HuH-7.5 (cell line): ENCODE data around the gene RBMX.

Source experiments
- DNase-seq: peaks from one replicate; pipeline ENCODE4 v3.0.0; 2011; ENCODE audit warnings: low spot score

The RBMX gene

DNA sequence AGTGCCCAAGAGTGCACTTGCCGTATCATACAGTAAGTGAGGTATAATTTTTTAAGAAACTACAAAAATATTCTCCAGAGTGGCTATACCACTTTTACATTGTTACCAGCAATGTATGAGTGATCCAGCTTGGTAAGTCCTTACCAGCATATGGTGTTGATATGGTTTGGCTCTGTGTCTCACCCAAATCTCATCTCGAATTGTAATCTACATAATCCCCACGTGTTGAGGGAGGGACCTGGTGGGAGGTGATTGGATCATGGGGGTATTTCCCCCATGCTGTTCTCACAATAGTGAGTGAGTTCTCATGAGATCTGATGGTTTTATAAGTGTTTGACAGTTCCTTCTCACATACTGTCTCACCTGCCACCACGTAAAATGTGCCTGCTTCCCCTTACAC is 44.8 kb downstream of the RBMX start:
- DNase-seq: no peak

DNA sequence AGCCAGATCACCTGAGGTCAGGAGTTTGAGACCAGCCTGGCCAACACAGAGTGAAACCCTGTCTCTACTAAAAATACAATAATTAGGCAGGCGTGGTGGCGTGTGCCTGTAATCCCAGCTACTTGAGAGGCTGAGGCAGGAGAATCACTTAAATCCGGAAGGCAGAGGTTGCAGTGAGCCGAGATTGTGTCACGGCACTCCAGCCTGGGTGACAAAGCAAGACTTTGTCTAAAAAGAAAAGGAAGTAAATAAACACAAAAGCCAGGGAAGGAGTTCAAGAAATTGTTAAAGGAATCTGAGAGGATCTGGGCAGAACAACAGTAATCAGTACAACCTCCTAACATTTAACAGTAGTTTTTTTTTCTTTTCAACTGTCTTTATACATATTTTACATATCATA is 51.1 kb downstream of the RBMX start:
- no peak for DNase-seq

DNA sequence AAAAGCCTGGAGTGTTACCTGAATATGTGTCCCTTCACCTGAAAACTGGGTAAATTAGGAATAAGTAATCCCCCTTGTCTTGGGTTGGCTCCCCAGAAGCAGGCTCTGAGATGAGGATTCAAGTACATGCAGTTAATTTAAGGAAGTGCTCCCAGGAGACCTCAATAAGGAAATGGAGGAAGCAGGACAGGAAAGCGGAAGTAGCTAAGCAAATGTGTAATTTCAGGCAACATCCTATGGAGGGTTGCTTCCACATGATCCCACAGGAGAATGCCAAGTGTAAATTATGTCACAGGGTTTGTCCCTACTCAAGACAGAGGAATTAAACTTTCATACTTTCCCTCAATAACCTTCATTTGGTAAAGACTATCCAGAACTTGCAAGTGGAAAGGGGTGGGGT is 51.7 kb downstream of the RBMX start:
- no peak for DNase-seq

DNA sequence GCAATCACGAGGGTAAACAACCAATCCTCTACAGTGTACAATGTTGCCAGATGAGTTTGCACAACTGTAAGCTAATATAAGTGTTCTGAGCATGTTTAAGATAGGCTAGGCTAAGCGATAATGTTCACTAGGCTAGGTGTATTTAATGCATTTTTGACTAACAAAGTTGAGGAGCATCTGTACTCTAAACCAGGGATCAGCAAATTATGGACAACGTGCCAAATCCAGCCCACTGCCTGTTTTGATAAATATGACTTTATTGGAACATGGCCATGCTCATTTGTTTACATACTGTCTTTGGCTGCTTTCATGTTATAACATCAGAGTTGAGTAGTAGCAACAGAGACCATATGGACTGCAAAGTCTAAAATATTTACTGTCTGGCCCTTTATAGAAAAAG is 53.5 kb downstream of the RBMX start:
- DNase-seq: no peak

DNA sequence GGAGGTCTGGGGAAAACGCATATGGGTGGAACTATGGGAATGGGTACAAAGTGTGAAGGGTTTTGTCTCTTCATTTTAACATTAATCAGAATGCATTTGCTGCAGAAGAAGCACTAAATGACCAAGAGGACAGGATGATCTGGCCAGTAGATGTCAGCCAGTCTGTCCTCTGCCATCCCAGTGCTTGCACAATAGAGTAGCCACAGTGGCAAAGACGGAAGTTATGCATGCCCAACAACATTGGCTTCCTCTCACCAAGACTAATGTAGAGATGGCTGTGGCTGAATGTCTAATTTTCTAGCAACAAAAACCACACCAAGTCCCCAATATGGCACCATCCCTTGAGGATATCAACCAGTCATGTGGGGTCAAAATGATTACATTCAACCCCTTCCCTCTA is 54.8 kb downstream of the RBMX start:
- DNase-seq: no peak
